HL-60/S4 treated with retinoic acid at 250 ng/mL for 4 days and 3 days (cell line): ENCODE measurements around the gene LUZP1.

Experiments used
- in situ Hi-C: fragments of 300-500 bp; cut with MboI; formaldehyde crosslinking; loops from 2 replicates; pipeline ENCODE4 v1.7.0; 2022; ENCODE audit warnings: low sequenced_read_pairs

The LUZP1 gene

GRCh38 chr1:23120383-23120782 is 48.3 kb downstream of the LUZP1 start:
- in situ Hi-C loops, result no loop called here

GRCh38 chr1:23118957-23119792 is 49.5 kb downstream of the LUZP1 start:
- in situ Hi-C loops, result no loop called here

GRCh38 chr1:23118407-23118806 is 50.2 kb downstream of the LUZP1 start:
- in situ Hi-C loops, result no loop called here

GRCh38 chr1:23116921-23117699 is 51.5 kb downstream of the LUZP1 start:
- in situ Hi-C loops, result no loop called here

GRCh38 chr1:23116216-23116836 is 52.3 kb downstream of the LUZP1 start:
- in situ Hi-C loops, result no loop called here

GRCh38 chr1:23114424-23115079 is 54.1 kb downstream of the LUZP1 start:
- in situ Hi-C loops, result no loop called here

- in situ Hi-C loops, result no loop called here
These were observed 56.8 kb downstream of the LUZP1 start for GRCh38 chr1:23111600-23112535.

- in situ Hi-C loops, result no loop called here
These were observed 58.3 kb downstream of the LUZP1 start for GRCh38 chr1:23110391-23110790.

- in situ Hi-C loops, result no loop called here
These were observed 59.6 kb downstream of the LUZP1 start for GRCh38 chr1:23108918-23109533.

GRCh38 chr1:23103001-23103889 is 65.4 kb downstream of the LUZP1 start:
- in situ Hi-C loops, result no loop called here

- in situ Hi-C loops, result no loop called here
These were observed 66.4 kb downstream of the LUZP1 start for GRCh38 chr1:23102289-23102688.

GRCh38 chr1:23101887-23102286 is 66.8 kb downstream of the LUZP1 start:
- in situ Hi-C loops, result no loop called here

GRCh38 chr1:23101101-23101827 is 67.4 kb downstream of the LUZP1 start:
- in situ Hi-C loops, result no loop called here

- in situ Hi-C loops, result no loop called here
These were observed 68.4 kb downstream of the LUZP1 start for GRCh38 chr1:23100074-23100748.

GRCh38 chr1:23099171-23099536 is 69.5 kb downstream of the LUZP1 start:
- in situ Hi-C loops, result loop anchor here (5.0 kb wide), 1 partner anchor 83 kb away; no protein-coding TSS in a partner anchor

- in situ Hi-C loops, result loop anchor here (5.0 kb wide), 1 partner anchor 84 kb away; no protein-coding TSS in a partner anchor
These were observed 70.0 kb downstream of the LUZP1 start for GRCh38 chr1:23098463-23099170.

- in situ Hi-C loops, result loop anchor here (5.0 kb wide), 1 partner anchor 85 kb away; no protein-coding TSS in a partner anchor
These were observed 71.3 kb downstream of the LUZP1 start for GRCh38 chr1:23097316-23097715.
